ENCODE results near the gene SLC25A22.

- TF ChIP-seq CTCF (IDR thresholded peaks at IDR 0.05) (no peak), POLR2A (IDR thresholded peaks at IDR 0.05) (no peak)
These were observed 10.0 kb downstream of the SLC25A22 start for GRCh38 chr11:788009-788640.

All from testis (tissue), 2 donors.